ENCODE results near the gene TMEM202. TPM values are rescaled to one million over a fixed set of nuclear protein-coding genes. Genes with fewer than 3 reads are reported as not detected.
"Not testable (repeated sequence)": the region's sequence is repeated elsewhere in the genome, so short reads cannot be mapped to it uniquely, and the experiment has no call there.

The TMEM202 gene
- total and polyA plus RNA-seq, 7 donors: not detected

DNA sequence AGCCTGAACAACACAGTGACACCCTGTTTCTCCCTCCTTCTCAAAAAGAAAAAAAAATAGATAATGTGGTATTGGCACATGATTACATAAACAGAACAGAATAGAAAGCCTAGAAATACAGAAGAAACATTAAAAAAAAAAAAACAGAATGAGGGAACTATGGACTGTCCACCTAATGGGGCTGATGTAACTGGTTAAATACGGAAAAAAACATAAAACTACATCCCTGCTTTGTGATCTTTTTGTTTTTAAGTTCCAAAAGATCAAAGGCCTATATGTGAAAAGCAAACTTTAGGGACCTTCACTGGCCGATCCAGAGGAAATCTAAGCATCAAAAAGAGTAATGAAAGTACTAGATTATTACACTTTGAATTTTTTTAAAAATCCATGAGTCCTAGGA is 17.2 kb downstream of the TMEM202 start:
- TF ChIP-seq, protein P1, sequence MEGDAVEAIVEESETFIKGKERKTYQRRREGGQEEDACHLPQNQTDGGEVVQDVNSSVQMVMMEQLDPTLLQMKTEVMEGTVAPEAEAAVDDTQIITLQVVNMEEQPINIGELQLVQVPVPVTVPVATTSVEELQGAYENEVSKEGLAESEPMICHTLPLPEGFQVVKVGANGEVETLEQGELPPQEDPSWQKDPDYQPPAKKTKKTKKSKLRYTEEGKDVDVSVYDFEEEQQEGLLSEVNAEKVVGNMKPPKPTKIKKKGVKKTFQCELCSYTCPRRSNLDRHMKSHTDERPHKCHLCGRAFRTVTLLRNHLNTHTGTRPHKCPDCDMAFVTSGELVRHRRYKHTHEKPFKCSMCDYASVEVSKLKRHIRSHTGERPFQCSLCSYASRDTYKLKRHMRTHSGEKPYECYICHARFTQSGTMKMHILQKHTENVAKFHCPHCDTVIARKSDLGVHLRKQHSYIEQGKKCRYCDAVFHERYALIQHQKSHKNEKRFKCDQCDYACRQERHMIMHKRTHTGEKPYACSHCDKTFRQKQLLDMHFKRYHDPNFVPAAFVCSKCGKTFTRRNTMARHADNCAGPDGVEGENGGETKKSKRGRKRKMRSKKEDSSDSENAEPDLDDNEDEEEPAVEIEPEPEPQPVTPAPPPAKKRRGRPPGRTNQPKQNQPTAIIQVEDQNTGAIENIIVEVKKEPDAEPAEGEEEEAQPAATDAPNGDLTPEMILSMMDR (IDR thresholded peaks at IDR 0.05): no peak
- no peak for TF ChIP-seq POLR2A (IDR thresholded peaks at IDR 0.05)
- no peak for TF ChIP-seq EP300 (IDR thresholded peaks at IDR 0.05)
- TF ChIP-seq POLR2AphosphoS5 (IDR thresholded peaks at IDR 0.05): no peak
- Histone ChIP-seq H3K27ac (no peak overlapping the region), H3K4me1 (no peaks in the 10 kb centered on the region), H3K36me3 (no peaks in the 10 kb centered on the region), H3K27me3 (no peaks in the 10 kb centered on the region), H3K4me3 (no peak overlapping the region), H3K9me3 (peaks cover 0 to 2% (median 0%) of the 10 kb centered on the region in 4 donors)
- intact Hi-C loops (cut with DNase I): no loop called here
- 69 to 81% methylated on average over 2 of the region's 2 CpGs for WGBS, 2 donors
- DNase-seq: no peak

DNA sequence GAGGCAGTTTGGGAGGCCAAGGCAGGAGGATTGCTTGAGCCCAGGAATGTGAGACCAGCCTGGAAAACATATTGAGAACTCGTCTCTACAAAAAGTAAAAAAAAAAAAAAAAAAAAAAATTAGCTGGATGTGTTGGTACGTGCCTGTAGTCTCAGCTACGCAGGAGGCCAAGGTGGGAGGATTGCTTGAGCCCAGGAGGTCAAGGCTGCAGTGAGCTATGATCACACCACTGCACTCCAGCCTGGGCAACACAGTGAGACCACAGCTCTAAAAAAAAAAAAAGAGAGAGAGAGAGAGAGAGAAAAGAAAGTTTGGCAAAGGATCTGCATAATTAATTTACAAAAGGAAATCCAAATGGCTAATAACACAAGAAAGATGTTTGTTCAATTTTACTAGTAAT is 21.7 kb downstream of the TMEM202 start:
- H3K36me3 ChIP-seq; H3K9me3 ChIP-seq; DNase-seq; intact Hi-C loops (cut with DNase I); H3K4me3 ChIP-seq; H3K4me1 ChIP-seq; H3K27me3 ChIP-seq; H3K27ac ChIP-seq: not testable (repeated sequence)
- 80 to 82% methylated on average over 3 of the region's 3 CpGs for WGBS, 2 donors

DNA sequence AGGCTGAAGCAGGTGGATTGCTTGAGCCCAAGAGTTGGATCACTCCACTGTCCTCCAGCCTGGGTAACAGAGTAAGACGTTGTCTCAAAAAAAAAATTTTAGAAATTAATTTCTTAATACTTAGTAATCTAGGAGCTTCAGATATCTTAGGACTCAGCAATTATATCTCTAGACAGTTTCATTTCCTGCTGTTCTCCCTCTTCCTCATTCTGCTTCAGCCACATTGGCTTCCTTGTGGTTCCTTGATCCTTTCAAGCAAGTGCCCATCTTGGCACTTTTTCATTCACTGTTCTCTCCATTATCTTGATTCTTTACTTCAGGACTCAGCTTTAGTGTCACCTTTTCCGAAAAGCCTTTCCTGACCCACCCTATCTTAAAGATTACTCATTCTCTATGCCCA is 22.5 kb downstream of the TMEM202 start:
- H3K4me3 ChIP-seq: no peak overlapping the region
- intact Hi-C loops (cut with DNase I): no loop called here
- no peaks in the 10 kb centered on the region for H3K27me3 ChIP-seq
- H3K27ac ChIP-seq: no peak overlapping the region
- peaks cover 0 to 2% (median 0%) of the 10 kb centered on the region in 4 donors for H3K9me3 ChIP-seq
- WGBS, 2 donors: 59 to 81% methylated on average over 2 of the region's 2 CpGs
- H3K36me3 ChIP-seq: no peaks in the 10 kb centered on the region
- TF ChIP-seq, protein P1 (IDR thresholded peaks at IDR 0.05): no peak
- no peak for TF ChIP-seq EP300 (IDR thresholded peaks at IDR 0.05)
- no peak for TF ChIP-seq POLR2A (IDR thresholded peaks at IDR 0.05)
- no peak for TF ChIP-seq POLR2AphosphoS5 (IDR thresholded peaks at IDR 0.05)
- no peaks in the 10 kb centered on the region for H3K4me1 ChIP-seq
- no peak for DNase-seq

DNA sequence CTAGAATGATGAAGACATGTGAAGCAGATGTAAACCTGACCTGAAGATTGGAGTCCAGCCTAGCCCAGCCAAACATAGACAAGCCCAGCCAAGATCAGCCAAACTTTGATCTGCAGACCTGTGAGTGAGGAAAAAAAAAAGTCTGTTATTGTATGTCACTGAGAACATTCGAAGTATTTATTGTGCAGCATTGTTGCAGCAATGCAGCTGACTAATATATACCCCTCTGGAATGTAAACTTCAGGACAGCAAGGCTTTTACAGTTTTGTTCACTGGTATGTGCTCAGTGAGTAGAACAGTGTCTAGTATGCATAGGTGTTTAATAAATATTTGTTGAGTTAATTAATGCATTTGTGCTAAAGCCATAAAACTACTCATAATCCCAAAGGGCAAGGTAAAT is 23.4 kb downstream of the TMEM202 start:
- H3K4me1 ChIP-seq: no peaks in the 10 kb centered on the region
- H3K27ac ChIP-seq: no peak overlapping the region
- peaks cover 0 to 5% (median 0%) of the 10 kb centered on the region in 4 donors for H3K9me3 ChIP-seq
- intact Hi-C loops (cut with DNase I): no loop called here
- H3K36me3 ChIP-seq: no peaks in the 10 kb centered on the region
- DNase-seq: no peak
- no peak for TF ChIP-seq POLR2A (IDR thresholded peaks at IDR 0.05)
- H3K4me3 ChIP-seq: no peak overlapping the region
- WGBS, 2 donors: 53 to 63% methylated on average over 1 of the region's 1 CpG
- no peaks in the 10 kb centered on the region for H3K27me3 ChIP-seq

DNA sequence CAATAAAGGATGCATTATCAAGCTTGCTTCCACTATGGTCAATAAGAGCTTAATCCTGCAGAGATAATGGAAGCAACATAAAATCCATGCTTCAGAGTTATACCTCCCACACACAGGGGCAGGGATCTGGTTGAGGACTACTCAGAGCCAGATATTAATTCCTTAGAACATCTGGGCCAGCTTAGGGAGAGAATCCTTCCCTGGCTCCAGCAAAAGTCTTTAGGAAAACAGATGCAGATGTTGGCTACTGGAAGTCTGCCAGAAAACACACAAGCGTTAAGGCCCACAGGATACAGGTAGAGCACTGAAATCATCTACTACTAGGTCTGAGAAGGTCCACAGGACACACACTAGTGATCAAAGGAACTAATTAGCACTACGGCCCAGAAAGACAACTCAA is 25.2 kb downstream of the TMEM202 start:
- H3K27me3 ChIP-seq: no peaks in the 10 kb centered on the region
- no peaks in the 10 kb centered on the region for H3K36me3 ChIP-seq
- H3K27ac ChIP-seq: no peak overlapping the region
- H3K9me3 ChIP-seq: peaks cover 0 to 5% (median 0%) of the 10 kb centered on the region in 4 donors
- no peak overlapping the region for H3K4me3 ChIP-seq
- intact Hi-C loops (cut with DNase I): no loop called here
- no peak for DNase-seq
- H3K4me1 ChIP-seq: no peaks in the 10 kb centered on the region
- WGBS, 2 donors: 64 to 81% methylated on average over 2 of the region's 2 CpGs
- TF ChIP-seq POLR2A (IDR thresholded peaks at IDR 0.05) (no peak), EP300 (IDR thresholded peaks at IDR 0.05) (no peak), POLR2AphosphoS5 (IDR thresholded peaks at IDR 0.05) (no peak)
- TF ChIP-seq, protein P1 (IDR thresholded peaks at IDR 0.05): no peak

DNA sequence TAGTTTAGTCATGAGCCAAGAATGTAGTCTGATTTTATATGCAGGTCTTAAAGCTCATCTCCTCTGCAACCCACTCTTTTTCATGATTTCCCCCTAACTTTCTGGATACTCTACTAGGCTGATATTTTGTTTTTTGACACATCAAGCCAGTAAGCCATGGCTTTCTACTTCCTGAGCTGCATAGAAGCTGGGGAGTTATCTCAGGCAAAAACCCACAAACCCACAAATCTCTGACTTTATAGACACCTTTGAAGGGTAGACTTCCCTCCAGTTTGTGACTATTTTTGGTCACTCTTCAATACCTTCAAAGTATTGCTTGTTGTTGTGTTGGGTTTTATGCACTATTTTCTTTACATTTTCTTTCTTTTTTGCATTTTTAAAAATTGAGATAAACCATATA is 28.6 kb downstream of the TMEM202 start:
- no peak overlapping the region for H3K27ac ChIP-seq
- DNase-seq: no peak
- TF ChIP-seq POLR2A (IDR thresholded peaks at IDR 0.05) (no peak), EP300 (IDR thresholded peaks at IDR 0.05) (no peak), POLR2AphosphoS5 (IDR thresholded peaks at IDR 0.05) (no peak)
- TF ChIP-seq, protein P1 (IDR thresholded peaks at IDR 0.05): no peak
- H3K4me3 ChIP-seq: no peak overlapping the region
- intact Hi-C loops (cut with DNase I): no loop called here
- peaks cover 0 to 5% (median 0%) of the 10 kb centered on the region in 4 donors for H3K9me3 ChIP-seq
- H3K27me3 ChIP-seq: no peaks in the 10 kb centered on the region
- H3K4me1 ChIP-seq: no peaks in the 10 kb centered on the region
- no peaks in the 10 kb centered on the region for H3K36me3 ChIP-seq

Data from sigmoid colon (tissue), 7 donors.